Cortex of kidney (tissue), 1 donor: ENCODE results near the gene NUP188.

Source experiments
- DNase-seq: peaks from one replicate; lab custom pipeline; 2025; lab: John Stamatoyannopoulos, UW

Gene NUP188

DNA sequence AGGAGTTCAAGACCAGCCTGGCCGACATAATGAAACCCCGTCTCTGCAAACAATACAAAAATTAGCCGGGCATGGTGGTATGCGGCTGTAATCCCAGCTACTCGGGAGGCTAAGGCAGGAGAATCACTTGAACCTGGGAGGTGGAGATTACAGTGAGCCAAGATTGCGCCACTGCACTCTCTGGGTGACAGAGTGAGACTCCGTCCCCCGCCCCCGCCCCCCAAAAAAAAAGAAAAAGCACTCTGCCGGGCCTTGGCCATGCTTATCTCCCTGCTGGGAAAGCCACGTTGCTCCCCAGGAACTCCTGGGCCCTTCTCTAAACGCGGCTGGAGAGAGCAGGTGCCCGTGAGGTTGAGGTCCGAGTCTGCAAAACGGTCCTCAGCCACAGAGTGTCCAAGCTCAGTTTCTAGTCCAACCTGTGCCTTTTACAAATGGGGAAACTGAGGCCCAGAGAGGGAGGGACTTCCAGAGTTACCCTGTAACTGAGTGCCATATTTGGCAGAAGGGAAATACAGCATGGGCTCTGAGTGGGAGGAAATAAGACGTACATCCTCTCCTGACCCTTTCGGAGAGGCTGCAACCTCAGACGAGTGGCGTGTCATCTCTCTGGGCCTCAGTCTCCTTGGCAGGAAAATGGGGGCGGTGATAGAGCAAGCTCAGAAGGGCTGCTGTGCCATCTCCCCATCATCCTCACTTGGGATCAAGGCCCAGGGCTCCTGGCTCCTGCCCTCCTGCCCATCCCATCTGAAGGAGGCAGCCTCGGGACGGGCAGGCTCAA, 33.3 kb upstream of the NUP188 start:
- no peak for DNase-seq

DNA sequence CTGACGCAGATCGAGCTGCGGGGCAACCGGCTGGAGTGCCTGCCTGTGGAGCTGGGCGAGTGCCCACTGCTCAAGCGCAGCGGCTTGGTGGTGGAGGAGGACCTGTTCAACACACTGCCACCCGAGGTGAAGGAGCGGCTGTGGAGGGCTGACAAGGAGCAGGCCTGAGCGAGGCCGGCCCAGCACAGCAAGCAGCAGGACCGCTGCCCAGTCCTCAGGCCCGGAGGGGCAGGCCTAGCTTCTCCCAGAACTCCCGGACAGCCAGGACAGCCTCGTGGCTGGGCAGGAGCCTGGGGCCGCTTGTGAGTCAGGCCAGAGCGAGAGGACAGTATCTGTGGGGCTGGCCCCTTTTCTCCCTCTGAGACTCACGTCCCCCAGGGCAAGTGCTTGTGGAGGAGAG, 31.3 kb upstream of the NUP188 start:
- no peak for DNase-seq

DNA sequence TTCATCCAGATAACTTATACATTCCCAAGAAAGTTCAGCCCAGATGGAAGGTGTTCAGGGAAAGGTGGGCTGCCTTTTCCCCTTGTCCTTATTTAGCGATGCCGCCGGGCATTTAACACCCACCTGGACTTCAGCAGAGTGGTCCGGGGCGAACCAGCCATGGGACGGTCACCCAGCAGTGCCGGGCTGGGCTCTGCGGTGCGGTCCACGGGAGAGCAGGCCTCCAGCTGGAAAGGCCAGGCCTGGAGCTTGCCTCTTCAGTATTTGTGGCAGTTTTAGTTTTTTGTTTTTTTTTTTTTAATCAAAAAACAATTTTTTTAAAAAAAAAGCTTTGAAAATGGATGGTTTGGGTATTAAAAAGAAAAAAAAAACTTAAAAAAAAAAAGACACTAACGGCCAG, 30.8 kb upstream of the NUP188 start:
- no peak for DNase-seq

- no peak for DNase-seq
Measured at GRCh38 chr9:128917151-128917849, 30.2 kb upstream of the NUP188 start.

DNA sequence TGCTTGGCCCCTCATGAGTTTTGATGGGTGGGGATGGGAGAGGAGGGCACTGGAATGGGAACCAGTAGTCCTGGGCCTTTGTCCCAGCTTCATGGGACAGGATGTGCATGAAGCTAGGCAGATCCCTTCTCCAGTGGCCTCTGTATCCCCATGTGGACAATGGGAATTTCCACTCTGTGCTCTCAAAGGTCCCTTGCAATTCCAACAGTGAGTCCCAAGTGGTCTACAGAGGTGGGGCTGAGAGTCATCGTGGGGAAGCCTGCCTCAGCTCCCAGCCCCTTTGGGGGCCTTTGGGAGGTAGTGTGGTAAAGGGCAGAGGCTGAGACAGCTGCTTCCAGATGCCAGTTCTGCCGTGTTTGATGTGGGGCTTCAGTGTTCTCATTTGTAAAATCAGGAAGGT, 28.6 kb upstream of the NUP188 start:
- DNase-seq, result no peak

DNA sequence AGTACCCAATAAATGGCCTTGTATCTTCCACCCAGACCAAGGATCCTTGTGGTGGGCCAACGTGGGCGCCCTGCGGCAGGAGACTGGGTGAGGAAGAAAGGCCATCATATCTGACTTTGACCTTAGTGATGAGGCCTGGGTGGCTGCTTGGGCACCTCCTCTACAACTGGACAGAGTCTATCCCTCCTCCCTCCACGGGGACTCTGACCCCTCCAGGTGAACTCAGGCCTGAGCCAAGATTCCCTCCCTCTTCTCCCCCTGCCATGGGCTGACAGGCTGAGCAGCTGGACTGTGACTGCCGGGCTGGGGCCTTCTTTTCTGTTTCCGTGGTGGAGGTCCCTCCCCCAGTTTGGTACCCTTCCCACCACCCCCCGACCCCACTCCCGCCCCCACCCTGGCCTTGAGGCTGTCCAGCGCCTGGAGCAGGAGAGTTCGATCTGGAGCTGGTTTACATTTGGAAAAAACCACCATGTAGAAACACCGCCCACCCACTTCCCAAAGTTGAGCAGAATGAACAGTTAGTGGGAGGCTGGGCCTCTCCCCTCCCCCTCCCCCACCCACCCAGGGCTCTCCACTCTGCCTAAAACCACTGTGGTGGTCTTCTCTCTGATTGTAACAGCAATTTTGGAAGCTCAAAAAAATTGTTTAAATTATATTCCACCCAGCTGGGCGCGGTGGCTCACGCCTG, 28.0 kb upstream of the NUP188 start:
- no peak for DNase-seq

GRCh38 chr9:128920381-128921058, 27.0 kb upstream of the NUP188 start, which contains the start of gene PHYHD1:
TSS of gene PHYHD1 (plus strand) at chr9:128920982. CDS start at chr9:128922324, 1,342 bp downstream.
- DNase-seq, result no peak

- no peak for DNase-seq
Measured at GRCh38 chr9:128921881-128922763, 25.4 kb upstream of the NUP188 start.

DNA sequence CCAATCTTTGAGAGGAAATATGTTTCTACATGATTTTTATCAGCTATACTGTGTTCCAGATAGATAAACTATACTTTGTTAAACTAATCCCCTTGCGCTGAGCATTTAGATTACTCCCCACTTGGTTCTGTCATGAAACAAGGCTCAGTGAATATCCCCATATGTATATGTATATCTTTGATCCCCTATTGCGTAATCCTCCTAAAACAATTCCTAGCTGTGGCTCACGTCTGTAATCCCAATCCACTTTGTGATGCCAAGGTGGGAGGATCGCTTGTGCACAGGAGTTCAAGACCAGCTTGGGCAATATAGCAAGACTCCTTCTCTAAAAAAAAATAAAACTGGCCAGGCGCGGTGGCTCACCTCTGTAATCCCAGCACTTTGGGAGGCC, 24.0 kb upstream of the NUP188 start:
- DNase-seq, result no peak

DNA sequence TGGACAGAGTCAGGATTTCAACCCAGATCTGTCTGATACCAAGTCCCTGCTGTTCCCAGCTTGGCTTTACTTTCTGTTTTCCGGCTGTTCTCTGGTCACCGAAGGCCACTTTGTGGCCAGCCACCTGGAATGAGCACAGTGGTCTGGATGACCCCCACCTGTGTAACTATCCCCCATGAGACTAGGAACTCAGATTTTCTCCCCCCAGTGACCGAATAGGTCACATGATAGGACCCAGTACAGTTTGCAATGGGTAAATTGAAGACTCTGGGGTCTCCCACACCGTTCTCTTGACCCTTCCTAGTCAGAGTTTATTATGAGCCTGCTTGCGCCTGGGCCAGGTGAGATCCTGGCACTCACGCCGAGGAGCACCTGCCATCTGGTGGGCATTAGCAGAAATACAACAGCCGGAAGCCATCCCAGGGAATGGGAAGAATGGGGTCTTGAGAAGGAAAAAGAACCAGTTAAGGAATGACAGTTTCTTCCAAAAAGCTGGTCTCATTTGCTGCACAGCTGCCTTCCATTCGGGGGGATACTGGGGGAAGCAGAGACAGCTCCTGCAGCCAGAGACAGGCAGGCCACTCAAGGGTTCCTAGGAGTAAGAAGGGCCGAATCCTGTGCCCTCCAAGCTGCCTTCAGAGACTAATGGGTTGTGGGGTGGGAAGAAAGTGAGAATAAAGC, 19.6 kb upstream of the NUP188 start:
- no peak for DNase-seq

DNA sequence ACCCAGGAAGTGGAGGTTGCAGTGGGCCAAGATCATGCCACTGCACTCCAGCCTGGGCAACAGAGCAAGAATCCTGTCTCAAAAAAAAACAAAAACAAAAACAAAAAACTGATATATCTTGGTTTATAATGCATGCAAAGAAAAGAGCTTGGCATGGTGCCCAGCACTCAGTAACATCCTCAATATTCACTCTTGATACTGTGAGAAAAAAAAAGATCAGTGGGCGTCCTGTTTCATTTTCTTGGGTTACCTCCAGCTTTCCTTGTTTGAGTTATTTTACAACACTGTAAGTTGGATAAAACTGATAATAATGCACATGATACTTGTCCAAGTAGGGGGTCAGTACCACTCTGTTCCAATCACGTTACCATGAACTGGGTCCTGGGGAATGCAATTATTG, 18.9 kb upstream of the NUP188 start:
- no peak for DNase-seq

GRCh38 chr9:128929560-128929959, 17.9 kb upstream of the NUP188 start:
- no peak for DNase-seq

DNA sequence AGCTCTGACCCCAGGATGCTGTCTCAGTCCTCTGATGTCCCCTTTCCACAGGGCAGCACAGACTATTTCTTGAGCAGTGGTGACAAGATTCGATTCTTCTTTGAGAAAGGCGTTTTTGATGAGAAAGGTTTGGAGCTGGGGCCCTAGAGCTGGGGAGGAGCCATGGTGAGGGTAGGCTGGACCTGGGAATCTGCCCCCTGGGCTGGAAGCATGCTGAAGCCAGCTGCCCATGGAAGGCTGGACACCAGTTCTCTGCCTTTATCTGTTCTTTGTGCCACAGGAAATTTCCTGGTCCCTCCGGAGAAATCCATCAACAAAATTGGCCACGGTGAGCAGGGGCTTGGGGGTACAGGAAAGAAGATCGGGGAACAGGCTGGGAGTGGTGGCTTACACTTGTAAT, 13.8 kb upstream of the NUP188 start:
- DNase-seq, result no peak

DNA sequence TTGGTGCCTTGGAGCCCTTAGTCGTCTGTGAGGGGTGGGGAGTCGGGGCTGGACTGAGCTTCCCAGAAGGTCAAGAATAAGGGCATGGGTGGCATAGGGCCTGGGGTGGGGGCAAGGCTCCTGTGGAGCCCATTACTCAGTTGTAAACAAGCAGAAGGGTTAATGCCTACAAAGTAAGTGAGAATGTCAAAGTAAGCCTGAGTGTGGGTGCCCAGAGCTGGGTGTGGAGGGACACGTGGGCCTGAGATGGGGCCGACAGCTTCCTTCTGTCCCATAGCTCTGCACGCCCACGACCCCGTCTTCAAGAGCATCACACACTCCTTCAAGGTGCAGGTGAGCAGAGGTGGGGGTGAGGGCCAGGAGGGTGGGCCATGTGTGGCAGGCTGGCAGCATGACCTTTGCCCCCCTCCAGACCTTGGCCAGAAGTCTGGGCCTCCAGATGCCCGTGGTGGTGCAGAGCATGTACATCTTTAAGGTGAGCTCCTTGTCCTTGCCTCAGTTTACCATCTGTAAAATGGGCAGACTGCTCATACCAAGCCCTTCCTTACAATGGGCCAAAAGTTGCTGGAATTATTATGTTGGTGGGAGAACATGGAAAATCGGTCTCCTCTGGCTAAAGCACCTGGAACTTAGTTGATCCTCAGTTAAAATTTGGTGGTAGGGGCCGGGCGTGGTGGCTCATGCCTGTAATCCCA, 11.2 kb upstream of the NUP188 start:
- DNase-seq, result no peak

- no peak for DNase-seq
Measured at GRCh38 chr9:128937310-128938165, 10.0 kb upstream of the NUP188 start.

DNA sequence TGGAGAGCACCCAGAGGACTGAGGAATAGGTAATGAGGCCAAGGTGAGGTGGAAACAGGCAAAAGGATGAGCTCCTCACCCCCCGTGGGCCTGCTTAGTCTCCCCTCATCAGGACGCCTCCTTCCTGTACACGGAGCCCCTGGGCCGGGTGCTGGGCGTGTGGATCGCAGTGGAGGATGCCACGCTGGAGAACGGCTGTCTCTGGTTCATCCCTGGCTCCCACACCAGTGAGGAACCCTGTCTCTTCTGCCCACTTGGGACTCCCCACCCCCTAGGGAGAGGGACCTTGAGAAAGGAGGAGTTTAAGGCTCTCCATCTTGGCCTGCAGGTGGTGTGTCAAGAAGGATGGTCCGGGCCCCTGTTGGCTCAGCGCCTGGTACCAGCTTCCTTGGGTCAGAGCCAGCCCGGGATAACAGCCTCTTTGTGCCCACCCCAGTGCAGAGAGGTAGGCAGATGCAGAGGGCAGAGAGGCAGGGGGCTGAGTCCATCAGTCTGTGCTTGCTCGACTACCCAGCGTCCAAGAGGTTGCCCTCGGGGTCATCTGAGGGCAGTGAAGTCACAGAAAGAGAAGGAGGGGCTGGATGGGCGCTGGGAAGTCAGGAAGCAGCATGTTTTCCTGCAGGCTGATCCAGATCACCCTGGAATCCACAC, 7.1 kb upstream of the NUP188 start:
- no peak for DNase-seq

GRCh38 chr9:128940946-128941755, 6.3 kb upstream of the NUP188 start:
- DNase-seq, result no peak
